K562 (cell line): ENCODE data around the gene SOCS4. TPM values are rescaled to one million over a fixed set of nuclear protein-coding genes. Genes with fewer than 3 reads are reported as not detected.

Source experiments
- ATAC-seq: fragments of 200-7000 bp; cut with Tn5 transposase; 3 replicates; pipeline ENCODE4 v1.9.1; 2020; ENCODE audit warnings: moderate library complexity
- BruUV-seq: library from RNA; stranded (reverse); fragments of 400-500 nt; replicated peaks from 2 replicates; lab custom pipeline; 2021; lab: Mats Ljungman, UMichigan
- CTCF ChIA-PET: fragments of 300-600 bp; formaldehyde crosslinking; extraction: SDS; loops from one replicate; lab custom pipeline; 2021; ENCODE audit warnings: low intra/inter-chr PET ratio; lab: Yijun Ruan, JAX
- POLR2A ChIA-PET: fragments of 300-600, 350-650 bp; sonication (Branson Sonifier 250); formaldehyde crosslinking; extraction: SDS; loops from one replicate; lab custom pipeline; 2021; ENCODE audit warnings: antibody characterized with exemption, inconsistent platforms; lab: Yijun Ruan, JAX
- DNase-seq, 4 experiments: peaks; one replicate each; pipeline versions ENCODE4 v3.0.0 to v3.0.0-alpha.2; 2011 to 2018; ENCODE audit warnings: low spot score in 3 of 4, mixed read lengths in 3 of 4; ENCODE audit errors: extremely low read depth in 1 of 4
- FAIRE-seq: peaks from 2 replicates; lab custom pipeline; 2011; peaks lifted over from hg19 to GRCh38; lab: Jason Lieb, UNC
- H2AFZ ChIP-seq: 2 replicates; pipeline ENCODE4 v1.6.0; 2011; ENCODE audit warnings: low read depth, low read length, control low read depth, inconsistent platforms
- H3K27ac ChIP-seq: fragments of 200-600 bp; 3 replicates; pipeline ENCODE4 v1.8.0; 2011; ENCODE audit warnings: low read depth, mild to moderate bottlenecking, control low read depth, inconsistent platforms, low read length, moderate library complexity, mixed read lengths; ENCODE audit errors: extremely low read depth
- H3K27me3 ChIP-seq, 2 experiments: fragments of 300-600 bp in 1 of 2; 2 replicates in 1 of 2; 3 replicates in 1 of 2; pipeline versions ENCODE4 v1.6.0 to v1.8.0; 2011; ENCODE audit warnings: inconsistent platforms in 2 of 2, low read length in 2 of 2, mild to moderate bottlenecking in 1 of 2, mixed read lengths in 1 of 2, moderate library complexity in 1 of 2; ENCODE audit not compliant: control insufficient read depth in 2 of 2, insufficient read depth in 2 of 2
- H3K36me3 ChIP-seq: fragments of 300-600 bp; 3 replicates; pipeline ENCODE4 v1.8.0; 2011; ENCODE audit warnings: mild to moderate bottlenecking, low read length, inconsistent platforms; ENCODE audit not compliant: control insufficient read depth, insufficient read depth
- H3K4me1 ChIP-seq, 2 experiments: fragments of 200-600 bp in 1 of 2; replicated peaks in 1 of 2; 2 replicates in 1 of 2; 3 replicates in 1 of 2; pipeline versions ENCODE4 v1.5.1 to v1.8.0; 2011; ENCODE audit warnings: inconsistent platforms in 2 of 2, low read length in 2 of 2, mild to moderate bottlenecking in 1 of 2, mixed read lengths in 1 of 2, moderate library complexity in 1 of 2; ENCODE audit not compliant: control insufficient read depth in 2 of 2, insufficient read depth in 2 of 2
- H3K4me2 ChIP-seq: 2 replicates; pipeline ENCODE4 v1.6.1; 2011; ENCODE audit warnings: low read length, control low read depth, inconsistent platforms, mixed read lengths; ENCODE audit not compliant: insufficient read depth
- H3K4me3 ChIP-seq: fragments of 200-600 bp; sonication (generic), shearing (Covaris generic); 2 replicates; pipeline ENCODE4 v1.5.1; 2016; ENCODE audit warnings: control low read depth, inconsistent platforms
- H3K79me2 ChIP-seq: fragments of 200-600 bp; 3 replicates; pipeline ENCODE4 v1.8.0; 2011; ENCODE audit warnings: low read length, inconsistent platforms; ENCODE audit not compliant: control insufficient read depth, insufficient read depth
- H3K9ac ChIP-seq, 2 experiments: 2 replicates each; pipeline versions ENCODE4 v1.6.0 to v1.6.1; 2011; ENCODE audit warnings: low read depth in 2 of 2, low read length in 2 of 2, control low read depth in 1 of 2, inconsistent platforms in 1 of 2, mild to moderate bottlenecking in 1 of 2, mixed read lengths in 1 of 2; ENCODE audit not compliant: insufficient read depth in 1 of 2
- H3K9me1 ChIP-seq: one replicate; pipeline ENCODE4 v1.6.0; 2011; ENCODE audit warnings: inconsistent platforms, mild to moderate bottlenecking, low read length, moderate library complexity; ENCODE audit not compliant: control insufficient read depth, insufficient read depth
- H3K9me3 ChIP-seq: replicated peaks from 2 replicates; pipeline ENCODE4 v1.5.1; 2011; ENCODE audit warnings: low read depth, low read length, inconsistent platforms; ENCODE audit not compliant: control insufficient read depth, insufficient read depth
- H4K20me1 ChIP-seq: replicated peaks from 2 replicates; pipeline ENCODE4 v1.6.1; 2011; ENCODE audit warnings: low read length, inconsistent platforms, mixed read lengths; ENCODE audit not compliant: control insufficient read depth, insufficient read depth
- MEIS2 ChIP-seq: fragments of 450-650 bp; IDR thresholded peaks from 2 replicates; pipeline ENCODE4 v1.6.1; 2014; ENCODE audit warnings: mild to moderate bottlenecking; ENCODE audit not compliant: partially characterized antibody
- NR3C1 ChIP-seq: sonication (generic); formaldehyde crosslinking; IDR thresholded peaks from 2 replicates; pipeline ENCODE4 v1.8.1; 2022; ENCODE audit warnings: missing genetic modification reagents
- OTX1 ChIP-seq: fragments of 450-650 bp; formaldehyde crosslinking; IDR thresholded peaks from 2 replicates; pipeline ENCODE4 v1.4.0; 2022; ENCODE audit warnings: mild to moderate bottlenecking
- SAFB ChIP-seq: fragments of 200-400 bp; formaldehyde crosslinking; IDR thresholded peaks from 2 replicates; pipeline ENCODE4 v1.6.1; 2017; ENCODE audit warnings: low read depth, low read length, borderline replicate concordance
- ZNF699 ChIP-seq: fragments of 250-450 bp; sonication (Bioruptor Pico); IDR thresholded peaks from 2 replicates; pipeline ENCODE4 v1.8.0; 2021; ENCODE audit warnings: mild to moderate bottlenecking, moderate library complexity; ENCODE audit not compliant: insufficient replicate concordance
- WGBS: fragments of 100-300 bp; shearing (Covaris generic); methylation state at CpG from one replicate; pipeline ENCODE4 v1.1.6; 2016; ENCODE audit warnings: low coverage, mixed read lengths; ENCODE audit not compliant: insufficient coverage; ENCODE audit errors: missing lambda C conversion rate; 5-methylcytosine and 5-hydroxymethylcytosine counted together
- in situ Hi-C: fragments of 300-500 bp; cut with MboI; formaldehyde crosslinking; loops from 4 replicates; pipeline ENCODE4 v1.15.0; 2018; ENCODE audit warnings: inconsistent platforms, mixed read lengths
- intact Hi-C: fragments of 100-400 bp; cut with micrococcal nuclease; formaldehyde crosslinking; loops from 2 replicates; pipeline ENCODE4 v1.14.2; 2022
- polyA plus RNA-seq, 8 experiments: library from polyadenylated mRNA; depleted of rRNA in 4 of 8; stranded (reverse) in 5 of 8; unstranded in 3 of 8; fragments of >200 nt; fragmentation: Nextera tagmentation in 2 of 8; fragmentation: Illumina TruSeq in 1 of 8; extraction: Ambion mirVana in 2 of 8; extraction: Trizol in 1 of 8; gene quantifications; 2 replicates each; pipeline versions ENCODE4 v1.2.1 to v1.2.3, GENCODE V29; 2011 to 2014; ENCODE audit warnings: inconsistent platforms in 1 of 8, missing spikeins in 1 of 8
- total RNA-seq, 7 experiments: library from RNA; depleted of rRNA in 6 of 7; stranded (reverse); fragments of >200 nt in 6 of 7; fragmentation: Illumina TruSeq in 2 of 7; extraction: Trizol in 2 of 7; gene quantifications; 2 replicates each; pipeline versions ENCODE4 v1.2.1 to v1.2.3, GENCODE V29; 2011 to 2021; ENCODE audit warnings: low replicate concordance in 1 of 7
- TF ChIP-seq, protein P1 (sequence below), 2 experiments: IDR thresholded peaks in 1 of 2; conservative IDR thresholded peaks in 1 of 2; 2 replicates each; pipeline ENCODE4 v1.6.1; 2016; ENCODE audit warnings: low read depth in 2 of 2, mild to moderate bottlenecking in 1 of 2, missing compliant biosample characterization in 1 of 2, missing genetic modification characterization in 1 of 2, moderate library complexity in 1 of 2
- TF ChIP-seq, protein P2 (sequence below): fragments of 450-650 bp; IDR thresholded peaks from 2 replicates; pipeline ENCODE4 v1.6.1; 2016

SOCS4 gene
- total and polyA plus RNA-seq, 9 of the 15 experiments (the other 6 are each of a cell fraction or from before 2014, with no cell fraction given): 2.6 to 12.7 (median 9.7) TPM

DNA sequence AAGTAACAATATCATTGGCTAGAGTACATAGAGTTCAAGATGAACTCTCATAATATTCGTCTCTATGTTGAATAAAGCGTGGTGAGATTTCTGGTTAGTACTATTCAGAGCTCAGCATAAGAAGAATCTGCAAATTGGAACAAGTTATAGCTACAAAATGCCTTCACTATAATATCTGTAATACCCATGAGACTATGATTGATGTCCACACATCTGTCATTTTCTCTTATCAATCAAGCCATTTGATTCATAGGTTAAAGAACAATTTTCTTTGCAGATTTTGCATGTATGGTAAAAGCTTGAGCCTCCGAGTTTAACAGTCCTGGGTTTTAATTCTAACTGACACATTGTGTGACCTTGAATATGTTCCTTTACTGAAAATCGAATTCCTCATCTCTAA, 1.4 kb downstream of the SOCS4 start:
- no peak for DNase-seq
- no peak for FAIRE-seq

More for the DNA sequence above, 1.4 kb downstream of the SOCS4 start:
- peaks cover 0 to 9% of the 10 kb centered on the region in 2 experiments; a peak in 2 of 5 replicates for H3K4me1 ChIP-seq
- 5% methylated on average over 4 of the region's 4 CpGs for WGBS
- peak overlapping the region; percentile 93 for H3K4me3 ChIP-seq
- H2AFZ ChIP-seq: no peak overlapping the region
- CTCF ChIA-PET: no interaction called here
- in situ Hi-C loops (no loop called here), intact Hi-C loops (no loop called here)
- peaks cover 22% of the 10 kb centered on the region; the same call in 2 of the 3 replicates for H3K36me3 ChIP-seq
- H3K9me3 ChIP-seq: no peaks in the 10 kb centered on the region
- H3K27me3 ChIP-seq: no peaks in the 10 kb centered on the region
- peaks cover under 1% of the 10 kb centered on the region for H3K9me1 ChIP-seq
- BruUV-seq: no TSS peak
- peak overlapping the region; percentile 95 for H3K4me2 ChIP-seq
- POLR2A ChIA-PET: interaction anchor here (0.7 to 1.5 kb wide), 4 partner anchors 18 to 374 kb away, joined by 3 to 6 read pairs (median 4); partner anchors contain the start of gene MAPK1IP1L
- no peak for TF ChIP-seq SAFB
- no peak for TF ChIP-seq ZNF699
- no peak for TF ChIP-seq OTX1 (CRISPR knock-in tag)
- TF ChIP-seq, protein P1, sequence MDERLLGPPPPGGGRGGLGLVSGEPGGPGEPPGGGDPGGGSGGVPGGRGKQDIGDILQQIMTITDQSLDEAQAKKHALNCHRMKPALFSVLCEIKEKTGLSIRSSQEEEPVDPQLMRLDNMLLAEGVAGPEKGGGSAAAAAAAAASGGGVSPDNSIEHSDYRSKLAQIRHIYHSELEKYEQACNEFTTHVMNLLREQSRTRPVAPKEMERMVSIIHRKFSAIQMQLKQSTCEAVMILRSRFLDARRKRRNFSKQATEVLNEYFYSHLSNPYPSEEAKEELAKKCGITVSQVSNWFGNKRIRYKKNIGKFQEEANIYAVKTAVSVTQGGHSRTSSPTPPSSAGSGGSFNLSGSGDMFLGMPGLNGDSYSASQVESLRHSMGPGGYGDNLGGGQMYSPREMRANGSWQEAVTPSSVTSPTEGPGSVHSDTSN (CRISPR knock-in tag; IDR thresholded peaks at IDR 0.05; ENCODE audit: low read depth): no peak
- TF ChIP-seq, protein P1 (tag; conservative IDR thresholded peaks at IDR 0.05; ENCODE audit: low read depth): peak; percentile 32; the same call in 1 of the 2 replicates
- TF ChIP-seq, protein P2, sequence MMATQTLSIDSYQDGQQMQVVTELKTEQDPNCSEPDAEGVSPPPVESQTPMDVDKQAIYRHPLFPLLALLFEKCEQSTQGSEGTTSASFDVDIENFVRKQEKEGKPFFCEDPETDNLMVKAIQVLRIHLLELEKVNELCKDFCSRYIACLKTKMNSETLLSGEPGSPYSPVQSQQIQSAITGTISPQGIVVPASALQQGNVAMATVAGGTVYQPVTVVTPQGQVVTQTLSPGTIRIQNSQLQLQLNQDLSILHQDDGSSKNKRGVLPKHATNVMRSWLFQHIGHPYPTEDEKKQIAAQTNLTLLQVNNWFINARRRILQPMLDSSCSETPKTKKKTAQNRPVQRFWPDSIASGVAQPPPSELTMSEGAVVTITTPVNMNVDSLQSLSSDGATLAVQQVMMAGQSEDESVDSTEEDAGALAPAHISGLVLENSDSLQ: peak; percentile 49; the same call in 1 of the 2 replicates
- TF ChIP-seq MEIS2: peak; percentile 61
- no peak for TF ChIP-seq NR3C1
- ATAC-seq: no peak
- H3K9ac ChIP-seq: peak overlapping the region in 1 of 2 experiments; percentile 96; a peak in 2 of 4 replicates
- peaks cover 83% of the 10 kb centered on the region for H3K79me2 ChIP-seq
- H4K20me1 ChIP-seq: 0 out of 2 replicates have a peak, but pooled peaks cover 4% of the 10 kb centered on the region
- peak overlapping the region; percentile 86; the same call in 1 of the 3 replicates for H3K27ac ChIP-seq
